ENCODE measurements around the gene TPD52L1. TPM values are rescaled to one million over a fixed set of nuclear protein-coding genes. Genes with fewer than 3 reads are reported as not detected.

The TPD52L1 gene
- total and polyA plus RNA-seq, 4 donors, result 16.5 to 55.1 (median 22.4) TPM

DNA sequence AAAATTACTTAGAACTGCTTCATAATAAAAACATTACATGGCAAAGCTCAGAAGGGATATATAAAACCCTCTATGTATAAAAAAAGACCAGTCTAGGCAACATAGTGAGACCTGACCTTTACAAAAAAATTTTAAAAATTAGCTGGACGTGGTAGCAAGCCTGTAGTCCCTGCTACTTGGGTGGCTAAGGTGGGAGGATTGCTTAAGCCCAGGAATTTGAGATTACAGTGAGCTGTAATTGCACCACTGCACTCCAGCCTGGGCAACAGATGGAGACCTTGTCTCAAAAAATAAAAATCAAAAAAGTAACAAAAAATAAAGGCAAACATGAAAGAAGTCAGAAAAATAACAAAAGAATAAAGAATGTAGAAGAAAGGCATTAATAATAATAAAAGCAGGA, 21.5 kb upstream of the TPD52L1 start:
- Histone ChIP-seq H3K27me3 (ENCODE audit: control insufficient read depth, insufficient read depth, low read length) (no peaks in the 10 kb centered on the region), H3K4me1 (ENCODE audit: control insufficient read depth, insufficient read depth, low read length) (no peaks in the 10 kb centered on the region), H3K9me3 (ENCODE audit: control insufficient read depth, insufficient read depth, low read length) (no peaks in the 10 kb centered on the region), H3K36me3 (ENCODE audit: control insufficient read depth, insufficient read depth, low read length) (no peaks in the 10 kb centered on the region), H3K4me3 (ENCODE audit: low read depth, low read length) (no peak overlapping the region), H3K27ac (ENCODE audit: low read depth, low read length) (no peak overlapping the region)
- WGBS (ENCODE audit: insufficient coverage), result no CpG with 5 or more reads among the region's 1 CpG
- DNase-seq (ENCODE audit: low read depth in 4 of 6, low spot score in 6 of 6), result no peak

- WGBS (ENCODE audit: insufficient coverage), result no CpG with 5 or more reads among the region's 3 CpGs
- Histone ChIP-seq H3K4me1 (ENCODE audit: control insufficient read depth, insufficient read depth, low read length) (no peaks in the 10 kb centered on the region), H3K4me3 (ENCODE audit: low read depth, low read length) (no peak overlapping the region), H3K27ac (ENCODE audit: low read depth, low read length) (no peak overlapping the region), H3K9me3 (ENCODE audit: control insufficient read depth, insufficient read depth, low read length) (no peaks in the 10 kb centered on the region), H3K36me3 (ENCODE audit: control insufficient read depth, insufficient read depth, low read length) (no peaks in the 10 kb centered on the region), H3K27me3 (ENCODE audit: control insufficient read depth, insufficient read depth, low read length) (no peaks in the 10 kb centered on the region)
- DNase-seq (ENCODE audit: low read depth in 4 of 6, low spot score in 6 of 6), result no peak
These were observed 17.2 kb upstream of the TPD52L1 start for GRCh38 chr6:125136378-125136777.

- Histone ChIP-seq H3K27me3 (ENCODE audit: control insufficient read depth, insufficient read depth, low read length) (no peaks in the 10 kb centered on the region), H3K36me3 (ENCODE audit: control insufficient read depth, insufficient read depth, low read length) (no peaks in the 10 kb centered on the region), H3K27ac (ENCODE audit: low read depth, low read length) (no peak overlapping the region), H3K4me3 (ENCODE audit: low read depth, low read length) (no peak overlapping the region), H3K9me3 (ENCODE audit: control insufficient read depth, insufficient read depth, low read length) (no peaks in the 10 kb centered on the region), H3K4me1 (ENCODE audit: control insufficient read depth, insufficient read depth, low read length) (no peaks in the 10 kb centered on the region)
- no CpG with 5 or more reads among the region's 2 CpGs for WGBS (ENCODE audit: insufficient coverage)
- DNase-seq (ENCODE audit: low read depth in 4 of 6, low spot score in 6 of 6), result no peak
These were observed 15.5 kb upstream of the TPD52L1 start for GRCh38 chr6:125138083-125138482.

DNA sequence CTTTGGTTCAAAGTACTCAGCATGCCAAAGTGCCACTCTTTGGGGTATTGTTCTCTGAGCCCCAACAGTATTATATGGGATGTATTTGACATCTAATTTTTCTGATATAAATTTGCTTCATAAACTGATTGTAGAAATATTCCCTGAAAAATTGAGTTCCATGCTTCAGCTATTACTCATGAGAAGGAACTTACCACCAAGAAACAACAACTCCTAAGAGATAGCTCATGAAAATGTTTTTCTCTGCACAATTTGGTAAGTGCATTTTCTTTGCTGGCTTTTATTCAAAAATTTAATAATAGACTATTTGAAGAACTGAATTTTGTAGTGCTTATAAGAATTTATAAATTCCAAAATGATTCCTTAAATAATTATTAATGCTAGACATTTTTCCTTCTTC, 12.8 kb upstream of the TPD52L1 start:
- no peaks in the 10 kb centered on the region for H3K36me3 ChIP-seq (ENCODE audit: control insufficient read depth, insufficient read depth, low read length)
- no peaks in the 10 kb centered on the region for H3K27me3 ChIP-seq (ENCODE audit: control insufficient read depth, insufficient read depth, low read length)
- no peak overlapping the region for H3K4me3 ChIP-seq (ENCODE audit: low read depth, low read length)
- DNase-seq (ENCODE audit: low read depth in 4 of 6, low spot score in 6 of 6), result no peak
- H3K27ac ChIP-seq (ENCODE audit: low read depth, low read length), result no peak overlapping the region
- no peaks in the 10 kb centered on the region for H3K9me3 ChIP-seq (ENCODE audit: control insufficient read depth, insufficient read depth, low read length)
- no peaks in the 10 kb centered on the region for H3K4me1 ChIP-seq (ENCODE audit: control insufficient read depth, insufficient read depth, low read length)

- Histone ChIP-seq H3K36me3 (ENCODE audit: control insufficient read depth, insufficient read depth, low read length) (no peaks in the 10 kb centered on the region), H3K4me1 (ENCODE audit: control insufficient read depth, insufficient read depth, low read length) (no peaks in the 10 kb centered on the region), H3K27ac (ENCODE audit: low read depth, low read length) (no peak overlapping the region), H3K27me3 (ENCODE audit: control insufficient read depth, insufficient read depth, low read length) (peaks cover 4% of the 10 kb centered on the region), H3K4me3 (ENCODE audit: low read depth, low read length) (no peak overlapping the region), H3K9me3 (ENCODE audit: control insufficient read depth, insufficient read depth, low read length) (no peaks in the 10 kb centered on the region)
- DNase-seq (ENCODE audit: low read depth in 4 of 6, low spot score in 6 of 6), result no peak
- WGBS (ENCODE audit: insufficient coverage), result 83% methylated on average over 2 of the region's 2 CpGs
These were observed 11.0 kb upstream of the TPD52L1 start for GRCh38 chr6:125142618-125143017.

DNA sequence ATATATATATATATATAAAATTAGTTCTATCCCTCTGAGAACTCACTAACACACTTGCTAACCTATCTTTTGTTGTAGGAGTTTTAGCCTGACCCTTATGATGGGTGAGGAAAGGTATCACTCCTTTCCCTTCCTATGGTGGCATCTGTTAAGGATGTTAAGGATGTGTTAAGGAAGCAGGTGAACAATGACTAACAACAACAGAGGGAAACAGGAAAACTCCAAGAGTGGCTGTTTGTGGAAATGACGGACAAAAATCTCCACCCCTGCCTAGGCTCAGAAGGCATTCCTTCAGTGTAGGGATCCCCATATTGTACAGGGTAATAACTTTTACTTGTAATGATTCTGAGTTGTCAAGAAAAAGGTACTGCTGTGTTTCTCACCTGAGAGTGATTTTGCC, 8.8 kb upstream of the TPD52L1 start:
- H3K4me1 ChIP-seq (ENCODE audit: control insufficient read depth, insufficient read depth, low read length), result no peaks in the 10 kb centered on the region
- no CpG with 5 or more reads among the region's 1 CpG for WGBS (ENCODE audit: insufficient coverage)

GRCh38 chr6:125149256-125150144, 4.1 kb upstream of the TPD52L1 start:
- no peaks in the 10 kb centered on the region for H3K36me3 ChIP-seq (ENCODE audit: control insufficient read depth, insufficient read depth, low read length)
- H3K4me1 ChIP-seq (ENCODE audit: control insufficient read depth, insufficient read depth, low read length), result peaks cover 11% of the 10 kb centered on the region
- no peaks in the 10 kb centered on the region for H3K9me3 ChIP-seq (ENCODE audit: control insufficient read depth, insufficient read depth, low read length)
- peak in 1 of 6 donors; percentile 22 for DNase-seq (ENCODE audit: low read depth in 4 of 6, low spot score in 6 of 6)
- H3K4me3 ChIP-seq (ENCODE audit: low read depth, low read length), result no peak overlapping the region
- no peak overlapping the region for H3K27ac ChIP-seq (ENCODE audit: low read depth, low read length)
- H3K27me3 ChIP-seq (ENCODE audit: control insufficient read depth, insufficient read depth, low read length), result peaks cover 19% of the 10 kb centered on the region
- 46% methylated on average over 4 of the region's 7 CpGs for WGBS (ENCODE audit: insufficient coverage)

More for the DNA sequence above, 8.8 kb upstream of the TPD52L1 start:
- H3K27me3 ChIP-seq (ENCODE audit: control insufficient read depth, insufficient read depth, low read length), result peaks cover 6% of the 10 kb centered on the region
- no peaks in the 10 kb centered on the region for H3K9me3 ChIP-seq (ENCODE audit: control insufficient read depth, insufficient read depth, low read length)
- no peaks in the 10 kb centered on the region for H3K36me3 ChIP-seq (ENCODE audit: control insufficient read depth, insufficient read depth, low read length)
- no peak overlapping the region for H3K27ac ChIP-seq (ENCODE audit: low read depth, low read length)
- H3K4me3 ChIP-seq (ENCODE audit: low read depth, low read length), result no peak overlapping the region
- DNase-seq (ENCODE audit: low read depth in 4 of 6, low spot score in 6 of 6), result no peak

DNA sequence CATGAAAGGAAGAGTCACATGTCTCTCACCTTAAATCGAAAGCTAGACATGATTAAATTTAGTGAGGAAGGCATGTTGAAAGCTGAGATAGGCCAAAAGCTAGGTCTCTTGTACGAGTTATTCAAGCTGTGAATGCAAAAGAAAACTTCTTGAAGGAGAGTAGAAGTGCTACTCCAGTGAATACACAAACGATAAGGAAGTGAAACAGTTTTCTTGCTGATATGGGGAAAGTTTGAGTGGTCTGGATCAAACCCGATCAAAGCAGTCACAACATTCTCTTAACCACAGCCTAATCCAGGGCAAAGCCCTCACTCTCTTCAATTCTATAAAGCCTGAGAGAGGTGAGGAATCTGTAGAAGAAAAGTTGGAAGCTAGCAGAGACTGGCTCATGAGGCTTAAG, 1.9 kb upstream of the TPD52L1 start:
- Histone ChIP-seq H3K4me1 (ENCODE audit: control insufficient read depth, insufficient read depth, low read length) (peaks cover 16% of the 10 kb centered on the region), H3K27ac (ENCODE audit: low read depth, low read length) (no peak overlapping the region), H3K4me3 (ENCODE audit: low read depth, low read length) (no peak overlapping the region), H3K9me3 (ENCODE audit: control insufficient read depth, insufficient read depth, low read length) (no peaks in the 10 kb centered on the region), H3K27me3 (ENCODE audit: control insufficient read depth, insufficient read depth, low read length) (peaks cover 29% of the 10 kb centered on the region), H3K36me3 (ENCODE audit: control insufficient read depth, insufficient read depth, low read length) (no peaks in the 10 kb centered on the region)
- WGBS (ENCODE audit: insufficient coverage), result 89% methylated on average over 3 of the region's 4 CpGs
- no peak for DNase-seq (ENCODE audit: low read depth in 4 of 6, low spot score in 6 of 6)

- no peak overlapping the region for H3K27ac ChIP-seq (ENCODE audit: low read depth, low read length)
- H3K9me3 ChIP-seq (ENCODE audit: control insufficient read depth, insufficient read depth, low read length), result no peaks in the 10 kb centered on the region
- H3K36me3 ChIP-seq (ENCODE audit: control insufficient read depth, insufficient read depth, low read length), result no peaks in the 10 kb centered on the region
- H3K27me3 ChIP-seq (ENCODE audit: control insufficient read depth, insufficient read depth, low read length), result peaks cover 23% of the 10 kb centered on the region
- WGBS (ENCODE audit: insufficient coverage), result under 1% methylated on average over 49 of the region's 50 CpGs
- peaks cover 16% of the 10 kb centered on the region for H3K4me1 ChIP-seq (ENCODE audit: control insufficient read depth, insufficient read depth, low read length)
- H3K4me3 ChIP-seq (ENCODE audit: low read depth, low read length), result peak overlapping the region; percentile 64
- DNase-seq (ENCODE audit: low read depth in 4 of 6, low spot score in 6 of 6), result peak in 1 of 6 donors; percentile 6
These were observed 666 bp downstream of the TPD52L1 start for GRCh38 chr6:125154118-125154760.

DNA sequence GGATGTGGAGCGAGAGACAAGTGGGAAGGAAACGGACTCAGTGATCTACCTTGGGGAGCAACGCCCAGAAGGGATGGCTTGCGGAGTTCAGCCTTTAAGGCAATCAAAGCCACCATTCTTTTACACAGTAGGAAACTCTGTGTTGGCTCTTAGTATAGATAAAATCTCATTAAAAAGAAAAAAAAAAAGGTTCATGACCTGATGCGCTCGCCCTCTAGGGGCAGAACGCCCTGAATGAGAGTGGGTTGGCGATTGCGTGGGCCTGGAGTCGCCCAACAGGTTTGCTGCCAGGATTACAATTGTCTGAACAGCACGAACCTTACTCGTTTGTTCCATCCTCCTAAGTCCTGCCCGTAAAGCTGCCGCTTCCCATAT, 1.2 kb downstream of the TPD52L1 start:
- Histone ChIP-seq H3K27ac (ENCODE audit: low read depth, low read length) (no peak overlapping the region), H3K4me1 (ENCODE audit: control insufficient read depth, insufficient read depth, low read length) (peaks cover 16% of the 10 kb centered on the region), H3K36me3 (ENCODE audit: control insufficient read depth, insufficient read depth, low read length) (no peaks in the 10 kb centered on the region), H3K9me3 (ENCODE audit: control insufficient read depth, insufficient read depth, low read length) (no peaks in the 10 kb centered on the region), H3K4me3 (ENCODE audit: low read depth, low read length) (peak overlapping the region; percentile 64), H3K27me3 (ENCODE audit: control insufficient read depth, insufficient read depth, low read length) (peaks cover 23% of the 10 kb centered on the region)
- DNase-seq (ENCODE audit: low read depth in 4 of 6, low spot score in 6 of 6), result peak in 3 of 6 donors; percentile 6 to 46 (median 22)
- WGBS (ENCODE audit: insufficient coverage), result 0% methylated on average over 1 of the region's 14 CpGs

Measured in spinal cord (tissue), 10 donors.